Astrocyte (in vitro differentiated cells and primary cell): ENCODE data around the gene MRPL55. TPM values are rescaled to one million over a fixed set of nuclear protein-coding genes. Genes with fewer than 3 reads are reported as not detected.

Source experiments
- DNase-seq: peaks from one replicate; pipeline ENCODE4 v3.0.0-alpha.2; 2010; ENCODE audit warnings: low read depth
- FAIRE-seq: peaks from 2 replicates; lab custom pipeline; 2011; peaks lifted over from hg19 to GRCh38; lab: Jason Lieb, UNC
- H2AFZ ChIP-seq: 2 replicates; pipeline ENCODE4 v1.6.0; 2012; ENCODE audit warnings: low read depth, low read length, inconsistent platforms
- H3K27ac ChIP-seq: 2 replicates; pipeline ENCODE4 v1.5.1; 2011; ENCODE audit warnings: low read depth, low read length, inconsistent platforms
- H3K27me3 ChIP-seq: 2 replicates; pipeline ENCODE4 v1.6.0; 2011; ENCODE audit warnings: low read length, inconsistent platforms; ENCODE audit not compliant: insufficient read depth
- H3K36me3 ChIP-seq: 2 replicates; pipeline ENCODE4 v1.5.1; 2011; ENCODE audit warnings: low read length, inconsistent platforms; ENCODE audit not compliant: insufficient read depth
- H3K4me1 ChIP-seq: 2 replicates; pipeline ENCODE4 v1.5.1; 2011; ENCODE audit warnings: low read length, inconsistent platforms; ENCODE audit not compliant: insufficient read depth
- H3K4me2 ChIP-seq: 2 replicates; pipeline ENCODE4 v1.6.0; 2012; ENCODE audit warnings: low read length, inconsistent platforms
- H3K4me3 ChIP-seq: 2 replicates; pipeline ENCODE4 v1.5.1; 2011; ENCODE audit warnings: low read depth, mild to moderate bottlenecking, low read length, inconsistent platforms; ENCODE audit not compliant: insufficient read depth
- H3K79me2 ChIP-seq: 2 replicates; pipeline ENCODE4 v1.6.0; 2012; ENCODE audit warnings: mild to moderate bottlenecking, low read length, inconsistent platforms; ENCODE audit not compliant: insufficient read depth
- H3K9ac ChIP-seq: 2 replicates; pipeline ENCODE4 v1.6.0; 2012; ENCODE audit warnings: mild to moderate bottlenecking, low read length, inconsistent platforms
- H3K9me3 ChIP-seq: 2 replicates; pipeline ENCODE4 v1.5.1; 2012; ENCODE audit warnings: low read depth, mild to moderate bottlenecking, low read length, inconsistent platforms; ENCODE audit not compliant: insufficient read depth
- H4K20me1 ChIP-seq: 2 replicates; pipeline ENCODE4 v1.6.0; 2012; ENCODE audit warnings: low read length, inconsistent platforms; ENCODE audit not compliant: insufficient read depth
- H3K27ac Mint-ChIP-seq: one replicate; pipeline ENCODE4 v1.8.0; 2021; ENCODE audit warnings: mild to moderate bottlenecking, mixed read lengths; ENCODE audit not compliant: unreplicated experiment
- H3K27me3 Mint-ChIP-seq: one replicate; pipeline ENCODE4 v1.8.0; 2021; ENCODE audit warnings: low read depth, mixed read lengths; ENCODE audit not compliant: unreplicated experiment
- H3K36me3 Mint-ChIP-seq: one replicate; pipeline ENCODE4 v1.8.0; 2021; ENCODE audit warnings: low read depth, mixed read lengths; ENCODE audit not compliant: unreplicated experiment
- H3K4me1 Mint-ChIP-seq: one replicate; pipeline ENCODE4 v1.8.0; 2021; ENCODE audit warnings: low read depth, mixed read lengths; ENCODE audit not compliant: unreplicated experiment
- H3K4me3 Mint-ChIP-seq: one replicate; pipeline ENCODE4 v1.8.0; 2021; ENCODE audit warnings: mild to moderate bottlenecking, moderate library complexity, mixed read lengths; ENCODE audit not compliant: unreplicated experiment
- H3K9me3 Mint-ChIP-seq: one replicate; pipeline ENCODE4 v1.8.0; 2021; ENCODE audit warnings: mild to moderate bottlenecking, mixed read lengths; ENCODE audit not compliant: unreplicated experiment
- CTCF ChIP-seq: IDR thresholded peaks from 2 replicates; pipeline ENCODE4 v1.5.1; 2011; ENCODE audit warnings: low read depth, mild to moderate bottlenecking, inconsistent platforms, low read length, moderate library complexity; ENCODE audit not compliant: insufficient read depth
- EZH2 ChIP-seq: IDR thresholded peaks from 2 replicates; pipeline ENCODE4 v1.6.1; 2012; ENCODE audit warnings: mild to moderate bottlenecking, low read length, inconsistent platforms; ENCODE audit not compliant: insufficient read depth
- total RNA-seq: library from RNA; stranded (reverse); gene quantifications from 2 replicates; pipeline ENCODE4 v1.2.1, GENCODE V29; 2021

MRPL55 gene
- total RNA-seq, 1 donor from 2014 or later, result 50.8 TPM

- peaks cover 7% of the 10 kb centered on the region for H3K27me3 ChIP-seq
- peaks cover 3% of the 10 kb centered on the region for H3K9me3 ChIP-seq
- DNase-seq, result no peak
- Mint-ChIP-seq H3K36me3 (peaks cover 4% of the 10 kb centered on the region), H3K4me1 (peaks cover 2% of the 10 kb centered on the region), H3K27me3 (no peaks in the 10 kb centered on the region), H3K27ac (no peak overlapping the region), H3K4me3 (no peak overlapping the region), H3K9me3 (no peaks in the 10 kb centered on the region)
- H4K20me1 ChIP-seq, result peaks cover 22% of the 10 kb centered on the region
- TF ChIP-seq EZH2 (no peak), CTCF (no peak)
- H3K4me2 ChIP-seq, result no peak overlapping the region
- peaks cover 20% of the 10 kb centered on the region for H3K4me1 ChIP-seq
- no peak overlapping the region for H3K27ac ChIP-seq
- H3K79me2 ChIP-seq, result no peaks in the 10 kb centered on the region
- no peak for FAIRE-seq
- no peaks in the 10 kb centered on the region for H3K36me3 ChIP-seq
- no peak overlapping the region for H2AFZ ChIP-seq
- no peak overlapping the region for H3K9ac ChIP-seq
- H3K4me3 ChIP-seq, result no peak overlapping the region
Measured at GRCh38 chr1:228154021-228154669, 45.0 kb upstream of the MRPL55 start.

- TF ChIP-seq CTCF, result no peak
- TF ChIP-seq EZH2, result no peak
- H3K36me3 ChIP-seq, result peaks cover under 1% of the 10 kb centered on the region
- peaks cover 22% of the 10 kb centered on the region for H3K4me1 ChIP-seq
- Mint-ChIP-seq H3K4me3 (no peak overlapping the region), H3K36me3 (peaks cover 4% of the 10 kb centered on the region), H3K9me3 (no peaks in the 10 kb centered on the region), H3K27me3 (no peaks in the 10 kb centered on the region), H3K4me1 (peaks cover 2% of the 10 kb centered on the region), H3K27ac (no peak overlapping the region)
- no peak overlapping the region for H3K4me2 ChIP-seq
- no peak overlapping the region for H3K9ac ChIP-seq
- DNase-seq (no peak), FAIRE-seq (no peak)
- no peak overlapping the region for H3K27ac ChIP-seq
- no peaks in the 10 kb centered on the region for H3K9me3 ChIP-seq
- peaks cover 11% of the 10 kb centered on the region for H3K79me2 ChIP-seq
- H3K27me3 ChIP-seq, result no peaks in the 10 kb centered on the region
- H2AFZ ChIP-seq, result no peak overlapping the region
- H3K4me3 ChIP-seq, result no peak overlapping the region
- peaks cover 30% of the 10 kb centered on the region for H4K20me1 ChIP-seq
Measured at GRCh38 chr1:228152918-228153258, 43.8 kb upstream of the MRPL55 start.
